GM18526 (cell line): ENCODE measurements around the gene SPAG9.

Experiments used
- POLR2A ChIP-seq: IDR thresholded peaks from 3 replicates; pipeline ENCODE4 v1.6.1; 2011; ENCODE audit not compliant: insufficient read length; ENCODE audit errors: extremely low read depth

The SPAG9 gene

GRCh38 chr17:51076821-51077220, 43.8 kb downstream of the SPAG9 start:
- no peak for TF ChIP-seq POLR2A

DNA sequence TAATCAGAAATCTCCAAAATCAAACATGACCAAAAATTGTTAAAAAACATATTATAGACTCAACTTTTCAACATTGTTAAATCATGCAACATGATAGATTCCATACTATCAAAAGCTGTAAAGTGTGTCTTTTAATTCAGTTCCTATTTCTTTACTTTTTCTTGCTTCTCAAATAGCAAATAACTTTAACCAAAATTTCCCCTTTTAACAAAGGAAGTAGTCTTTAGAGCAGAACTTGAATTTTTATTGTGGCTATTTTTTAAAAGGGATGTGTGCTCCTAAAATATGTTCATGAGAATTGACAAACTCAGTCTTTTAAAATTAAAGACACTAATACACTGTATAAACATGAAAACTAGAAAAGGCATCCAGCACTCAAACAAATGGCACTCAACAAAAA, 49.1 kb downstream of the SPAG9 start:
- TF ChIP-seq POLR2A = no peak

DNA sequence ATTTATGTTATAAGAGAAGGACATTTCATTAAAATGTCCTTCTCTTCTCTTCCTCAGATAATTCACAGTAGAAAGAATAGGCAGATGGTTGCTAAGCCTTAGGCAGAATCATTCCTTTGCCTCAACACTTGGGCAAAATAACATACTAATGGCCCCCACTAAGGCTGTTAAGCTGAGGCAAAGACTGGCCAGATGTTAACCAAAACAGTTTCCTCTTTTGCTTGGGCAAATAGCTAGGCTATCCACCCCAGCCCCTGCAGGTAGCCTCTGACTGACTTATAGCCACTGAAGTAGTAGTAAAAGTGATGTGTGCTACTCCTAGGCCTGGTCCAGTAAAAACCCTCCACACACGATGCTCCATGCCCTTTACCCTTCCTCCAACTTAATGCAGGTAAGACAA, 55.2 kb downstream of the SPAG9 start:
- TF ChIP-seq POLR2A = no peak

GRCh38 chr17:51064061-51064735, 56.5 kb downstream of the SPAG9 start:
- no peak for TF ChIP-seq POLR2A

GRCh38 chr17:51060396-51060795, 60.3 kb downstream of the SPAG9 start:
- no peak for TF ChIP-seq POLR2A

- no peak for TF ChIP-seq POLR2A
These were observed 60.9 kb downstream of the SPAG9 start for GRCh38 chr17:51059781-51060180.

DNA sequence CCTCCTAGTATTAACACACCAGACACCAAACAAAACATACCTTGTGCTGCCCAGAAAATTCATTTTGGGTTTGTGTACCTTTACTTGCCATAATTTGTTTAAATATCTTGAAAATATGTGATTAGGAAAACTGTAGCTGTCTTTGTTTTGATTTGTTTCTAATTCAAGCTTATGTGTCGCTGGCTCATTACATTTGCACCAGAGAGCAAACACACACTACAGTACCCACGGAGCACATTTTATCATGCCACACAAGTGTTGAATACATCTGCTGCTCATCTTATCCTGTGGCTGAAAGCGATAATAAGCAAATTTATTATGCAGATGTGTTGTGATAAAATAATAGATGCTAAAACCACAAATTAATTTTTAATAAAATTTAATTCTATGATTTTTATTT, 63.1 kb downstream of the SPAG9 start:
- no peak for TF ChIP-seq POLR2A

GRCh38 chr17:51056813-51057510, 63.7 kb downstream of the SPAG9 start:
- no peak for TF ChIP-seq POLR2A

GRCh38 chr17:51054748-51055147, 65.9 kb downstream of the SPAG9 start:
- TF ChIP-seq POLR2A = no peak

GRCh38 chr17:51052235-51052634, 68.4 kb downstream of the SPAG9 start:
- no peak for TF ChIP-seq POLR2A

DNA sequence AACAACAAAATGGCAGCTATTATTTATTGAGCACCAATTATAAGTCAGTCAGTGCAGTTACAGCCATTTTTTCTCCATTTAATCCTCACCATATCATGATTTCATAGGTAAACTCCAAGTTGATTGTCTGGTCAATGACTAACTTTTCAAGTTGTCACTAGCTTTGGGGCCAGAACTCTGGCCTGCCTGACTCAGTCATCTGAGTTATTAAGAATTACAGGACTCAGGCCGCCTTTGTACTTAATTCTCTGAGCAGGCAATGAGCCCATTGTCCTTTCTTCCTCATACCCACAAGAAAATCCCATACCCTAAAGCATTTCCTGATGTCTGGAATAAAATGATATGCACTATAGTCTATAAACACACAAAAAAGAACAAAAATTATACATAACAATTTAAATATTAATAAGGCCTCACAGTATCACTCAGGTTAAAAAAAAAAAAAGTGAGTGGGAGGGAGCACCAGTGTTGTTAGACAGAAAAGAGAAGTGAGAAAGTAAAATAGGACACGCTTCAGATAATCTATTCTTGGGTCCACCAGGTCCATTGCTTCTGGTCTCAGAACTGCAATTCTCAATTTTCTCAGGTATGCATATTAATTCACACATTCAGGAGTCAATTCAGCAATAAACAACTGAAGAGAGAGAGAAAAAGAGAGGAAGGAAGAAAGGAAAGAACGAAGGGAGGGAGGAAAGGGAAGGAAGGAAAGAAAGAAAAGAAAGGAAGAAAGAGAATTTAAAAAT, 70.2 kb downstream of the SPAG9 start:
- no peak for TF ChIP-seq POLR2A

DNA sequence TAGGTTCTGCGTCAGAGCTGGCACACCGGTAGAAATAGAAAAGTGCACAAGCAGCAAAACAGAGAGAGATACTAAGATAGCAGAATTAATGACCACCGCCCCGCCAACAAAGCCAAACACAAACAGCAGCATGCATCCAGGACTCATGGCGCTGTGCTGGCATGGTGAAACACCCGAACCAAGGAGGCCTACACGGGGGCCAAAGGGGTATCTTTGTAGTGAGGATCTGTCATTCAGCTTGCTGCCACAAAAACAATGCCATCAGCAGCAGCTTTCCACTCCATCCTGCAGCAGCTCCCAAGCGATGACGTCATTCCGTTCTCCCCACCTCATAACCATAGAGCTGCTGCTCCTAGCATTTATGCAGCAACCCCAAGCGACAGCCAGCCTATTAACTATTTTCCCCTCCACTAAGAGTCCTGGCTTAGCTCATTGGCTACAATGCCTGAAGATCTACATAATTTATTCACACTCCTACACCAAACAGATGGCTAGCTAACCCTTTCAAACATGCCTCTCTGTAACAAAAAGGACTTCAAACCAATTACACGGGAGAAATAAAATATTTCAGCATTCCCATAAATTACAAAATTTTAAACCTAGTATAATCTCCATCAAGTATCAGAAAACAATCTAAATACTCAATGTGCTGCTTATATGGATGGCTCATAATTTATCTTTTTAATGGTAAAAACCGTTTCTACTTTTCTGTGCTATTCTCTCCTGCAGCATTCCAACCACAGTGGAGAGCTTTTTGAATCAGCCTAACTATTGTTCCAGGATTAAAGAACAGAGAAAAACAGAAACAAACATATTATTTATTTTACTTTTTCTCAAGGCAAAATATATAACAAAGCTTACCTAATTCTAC, 73.9 kb downstream of the SPAG9 start:
- no peak for TF ChIP-seq POLR2A

DNA sequence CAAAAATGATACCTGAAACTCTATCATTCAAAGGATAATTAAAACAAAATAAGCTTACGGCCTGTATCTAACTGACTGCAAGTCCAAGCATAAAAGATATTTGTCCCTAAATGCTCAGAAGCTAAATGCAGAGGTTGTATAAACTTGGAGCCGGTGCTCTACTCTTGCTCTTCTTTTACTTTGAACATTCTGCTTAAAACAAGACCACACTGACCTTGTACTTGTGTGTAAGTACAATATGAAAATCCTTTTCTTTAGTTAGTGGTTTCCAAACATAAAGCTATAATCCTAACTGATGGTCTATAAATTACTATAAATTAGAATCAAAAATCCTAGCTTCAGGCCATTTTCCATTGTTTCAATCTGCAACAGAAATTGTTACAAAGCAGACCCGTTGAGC, 74.6 kb downstream of the SPAG9 start:
- no peak for TF ChIP-seq POLR2A

DNA sequence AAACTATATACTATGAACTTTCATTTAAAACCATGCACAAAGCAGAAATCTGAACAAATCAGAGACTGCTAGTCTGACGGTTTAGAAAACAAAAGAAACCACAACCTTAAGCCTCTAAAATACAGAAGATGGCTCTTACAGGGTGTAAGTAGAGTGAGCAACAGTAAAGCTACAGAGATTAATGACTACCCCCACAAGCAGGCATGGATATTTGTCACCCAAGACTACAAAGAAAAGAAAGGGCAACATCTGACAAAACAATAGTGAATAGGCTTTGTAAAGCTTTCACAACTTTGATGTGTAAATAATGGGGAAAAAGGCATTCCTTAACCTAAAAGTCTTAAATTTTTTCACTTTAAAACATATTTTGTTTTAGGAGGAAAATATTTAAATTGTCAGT, 75.0 kb downstream of the SPAG9 start:
- no peak for TF ChIP-seq POLR2A

- no peak for TF ChIP-seq POLR2A
These were observed 75.7 kb downstream of the SPAG9 start for GRCh38 chr17:51044976-51045375.

DNA sequence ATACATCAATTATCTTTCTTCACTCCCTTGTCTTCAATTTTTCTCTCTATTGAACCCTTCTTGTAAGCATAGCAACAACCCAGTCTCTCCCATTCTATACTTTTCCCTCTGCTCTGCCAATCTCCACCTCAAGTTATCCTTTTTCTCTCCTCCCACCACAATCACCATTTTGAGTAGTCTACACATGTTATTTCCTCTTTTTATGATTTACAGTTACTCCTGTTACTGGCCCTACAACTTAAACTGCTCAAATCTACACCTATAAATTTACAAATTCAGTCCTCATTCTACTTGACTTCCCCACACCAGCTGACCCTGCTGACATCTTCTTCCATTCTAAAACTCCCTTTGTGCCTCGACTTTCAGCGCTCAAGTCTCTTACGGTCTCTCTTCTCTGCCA, 84.6 kb downstream of the SPAG9 start:
- no peak for TF ChIP-seq POLR2A

DNA sequence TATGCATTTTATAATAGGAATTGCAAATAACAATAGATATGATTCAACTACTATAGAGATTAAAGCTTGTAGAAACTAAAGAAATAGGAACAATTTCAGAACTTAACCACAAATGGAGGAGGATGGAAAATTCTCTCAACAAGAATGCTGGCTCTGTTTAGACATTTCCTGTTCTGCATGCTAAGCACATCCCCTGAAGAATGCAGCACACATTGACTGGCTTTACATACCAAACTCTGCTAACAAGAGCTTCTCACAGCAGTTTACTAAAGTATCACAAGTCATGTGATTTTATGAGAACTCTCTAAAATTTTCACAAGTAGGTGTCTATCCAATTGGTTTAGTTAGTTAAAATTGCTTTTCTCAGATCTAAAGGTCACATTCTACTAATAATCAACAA, 85.2 kb downstream of the SPAG9 start:
- TF ChIP-seq POLR2A = no peak
